Mucosa of rectum (tissue), 2 donors: ENCODE data around the gene PLA2G4D.

Experiments used
- H3K27ac ChIP-seq, 2 donors: one replicate each; pipeline ENCODE4 v1.7.0; 2013; ENCODE audit warnings: inconsistent platforms in 2 of 2, low read depth in 2 of 2, low read length in 2 of 2
- H3K27me3 ChIP-seq, 2 donors: one replicate each; pipeline ENCODE4 v1.7.0; 2013; ENCODE audit warnings: low read length in 2 of 2; ENCODE audit not compliant: control insufficient read depth in 2 of 2, insufficient read depth in 2 of 2
- H3K36me3 ChIP-seq, 2 donors: one replicate each; pipeline ENCODE4 v1.7.0; 2013; ENCODE audit warnings: low read length in 2 of 2; ENCODE audit not compliant: control insufficient read depth in 2 of 2, insufficient read depth in 2 of 2
- H3K4me1 ChIP-seq, 2 donors: one replicate each; pipeline ENCODE4 v1.7.0; 2013; ENCODE audit warnings: low read length in 2 of 2, mild to moderate bottlenecking in 1 of 2; ENCODE audit not compliant: control insufficient read depth in 2 of 2, insufficient read depth in 2 of 2
- H3K4me3 ChIP-seq, 2 donors: one replicate each; pipeline ENCODE4 v1.7.0; 2013; ENCODE audit warnings: low read length in 2 of 2
- H3K9ac ChIP-seq, 2 donors: one replicate each; pipeline ENCODE4 v1.7.0; 2013; ENCODE audit warnings: low read length in 2 of 2, low read depth in 1 of 2, mild to moderate bottlenecking in 1 of 2
- H3K9me3 ChIP-seq, 2 donors: one replicate each; pipeline ENCODE4 v1.7.0; 2013; ENCODE audit warnings: low read length in 2 of 2; ENCODE audit not compliant: control insufficient read depth in 2 of 2
- donor health status: healthy.
- donor health status: Normal muscosa, but diverticular disease.

PLA2G4D gene

GRCh38 chr15:42094512-42094963, at the start of gene PLA2G4D:
Gene PLA2G4D, minus strand, starts transcription at chr15:42094562. Its CDS starts 103 bp downstream, at chr15:42094459.
- Histone ChIP-seq H3K9ac (no peak within 1 kb of the TSS), H3K9me3 (no peaks in the 10 kb centered on the region), H3K27me3 (no peaks in the 10 kb centered on the region), H3K27ac (no peak within 1 kb of the TSS), H3K4me1 (peaks cover 0 to 5% of the 10 kb centered on the region in 2 donors), H3K36me3 (no peaks in the 10 kb centered on the region), H3K4me3 (no peak within 1 kb of the TSS)

GRCh38 chr15:42143356-42143755, 49.0 kb upstream of the PLA2G4D start:
- Histone ChIP-seq H3K4me1 (peaks cover 20 to 29% of the 10 kb centered on the region in 2 donors), H3K4me3 (no peak overlapping the region), H3K36me3 (peaks cover 2 to 3% of the 10 kb centered on the region in 2 donors), H3K27me3 (no peaks in the 10 kb centered on the region), H3K9me3 (no peaks in the 10 kb centered on the region), H3K27ac (no peak overlapping the region), H3K9ac (no peak overlapping the region)

GRCh38 chr15:42141795-42142667, 47.7 kb upstream of the PLA2G4D start:
- Histone ChIP-seq H3K4me3 (no peak overlapping the region), H3K4me1 (peaks cover 20 to 29% of the 10 kb centered on the region in 2 donors), H3K27ac (peak overlapping the region; percentile 48 to 49), H3K27me3 (no peaks in the 10 kb centered on the region), H3K9me3 (peaks cover 2 to 5% of the 10 kb centered on the region in 2 donors), H3K9ac (peak overlapping the region in 1 of 2 donors; percentile 10), H3K36me3 (peaks cover 2 to 3% of the 10 kb centered on the region in 2 donors)

GRCh38 chr15:42141246-42141645, 46.9 kb upstream of the PLA2G4D start:
- no peak overlapping the region for H3K4me3 ChIP-seq
- no peak overlapping the region for H3K27ac ChIP-seq
- H3K9ac ChIP-seq: no peak overlapping the region
- peaks cover 20 to 29% of the 10 kb centered on the region in 2 donors for H3K4me1 ChIP-seq
- H3K36me3 ChIP-seq: peaks cover 2 to 3% of the 10 kb centered on the region in 2 donors
- peaks cover 2 to 9% of the 10 kb centered on the region in 2 donors for H3K9me3 ChIP-seq
- H3K27me3 ChIP-seq: no peaks in the 10 kb centered on the region

- Histone ChIP-seq H3K9ac (no peak overlapping the region), H3K36me3 (peaks cover 2 to 3% of the 10 kb centered on the region in 2 donors), H3K9me3 (peaks cover 2 to 9% of the 10 kb centered on the region in 2 donors), H3K4me3 (no peak overlapping the region), H3K4me1 (peaks cover 20 to 29% of the 10 kb centered on the region in 2 donors), H3K27ac (peak overlapping the region; percentile 83 to 88), H3K27me3 (no peaks in the 10 kb centered on the region)
Observed at GRCh38 chr15:42140383-42141070, 46.2 kb upstream of the PLA2G4D start.

GRCh38 chr15:42139596-42139995, 45.2 kb upstream of the PLA2G4D start:
- Histone ChIP-seq H3K4me1 (peaks cover 20 to 29% of the 10 kb centered on the region in 2 donors), H3K36me3 (peaks cover 2 to 3% of the 10 kb centered on the region in 2 donors), H3K27ac (peak overlapping the region; percentile 83 to 88), H3K27me3 (no peaks in the 10 kb centered on the region), H3K9me3 (peaks cover 2 to 9% of the 10 kb centered on the region in 2 donors), H3K9ac (no peak overlapping the region), H3K4me3 (peak overlapping the region in 1 of 2 donors; percentile 20)

GRCh38 chr15:42138968-42139386, 44.6 kb upstream of the PLA2G4D start:
- Histone ChIP-seq H3K9ac (no peak overlapping the region), H3K4me3 (peak overlapping the region in 1 of 2 donors; percentile 26), H3K9me3 (peaks cover 2 to 9% of the 10 kb centered on the region in 2 donors), H3K27ac (peak overlapping the region; percentile 83 to 88), H3K4me1 (peaks cover 20 to 29% of the 10 kb centered on the region in 2 donors), H3K36me3 (peaks cover 2 to 3% of the 10 kb centered on the region in 2 donors), H3K27me3 (no peaks in the 10 kb centered on the region)

GRCh38 chr15:42138411-42138810, 44.0 kb upstream of the PLA2G4D start:
- Histone ChIP-seq H3K27me3 (no peaks in the 10 kb centered on the region), H3K4me3 (no peak overlapping the region), H3K9me3 (peaks cover 2 to 9% of the 10 kb centered on the region in 2 donors), H3K4me1 (peaks cover 20 to 29% of the 10 kb centered on the region in 2 donors), H3K9ac (no peak overlapping the region), H3K36me3 (peaks cover 2 to 3% of the 10 kb centered on the region in 2 donors), H3K27ac (no peak overlapping the region)

- Histone ChIP-seq H3K36me3 (peaks cover 2 to 3% of the 10 kb centered on the region in 2 donors), H3K9me3 (peaks cover 2 to 9% of the 10 kb centered on the region in 2 donors), H3K9ac (no peak overlapping the region), H3K4me3 (no peak overlapping the region), H3K4me1 (peaks cover 20 to 29% of the 10 kb centered on the region in 2 donors), H3K27ac (no peak overlapping the region), H3K27me3 (no peaks in the 10 kb centered on the region)
Observed at GRCh38 chr15:42137461-42138261, 43.3 kb upstream of the PLA2G4D start.
